ENCODE data around the gene ZNF358.
"Not testable (repeated sequence)": the region's sequence is repeated elsewhere in the genome, so short reads cannot be mapped to it uniquely, and the experiment has no call there.

The ZNF358 gene

DNA sequence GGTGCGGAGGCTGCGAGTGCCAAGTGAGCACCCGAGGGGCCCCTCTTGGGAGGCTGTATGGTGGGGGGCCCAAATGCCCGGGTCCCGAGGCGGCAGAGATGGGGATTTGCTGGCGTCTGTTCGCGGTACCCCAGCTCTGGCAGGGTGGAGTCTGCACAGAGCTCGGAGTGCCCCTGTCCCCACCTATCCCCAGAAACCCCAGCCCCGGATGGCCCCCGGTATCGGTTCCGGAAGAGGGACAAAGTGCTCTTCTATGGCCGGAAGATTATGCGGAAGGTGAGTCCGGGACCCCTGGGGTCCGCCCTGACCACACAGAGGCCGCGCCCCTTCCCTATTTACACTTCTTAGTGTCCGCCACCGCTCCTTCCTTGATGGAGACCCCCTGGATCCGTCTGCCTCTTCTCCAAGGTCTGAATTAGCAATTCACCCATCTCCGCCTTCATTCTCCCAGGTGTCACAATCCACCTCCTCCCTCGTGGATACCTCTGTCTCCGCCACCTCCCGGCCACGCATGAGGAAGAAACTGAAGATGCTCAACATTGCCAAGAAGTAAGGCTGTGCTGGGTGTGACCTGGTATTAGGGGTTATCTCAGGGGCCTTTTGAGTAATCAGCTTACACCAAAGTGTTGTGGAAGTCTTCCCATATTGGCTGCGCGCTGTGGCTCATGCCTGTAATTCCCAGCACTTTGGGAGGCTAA lies 20.2 kb downstream of the ZNF358 start:
- no peak for DNase-seq (ENCODE audit: low read depth, low spot score)

DNA sequence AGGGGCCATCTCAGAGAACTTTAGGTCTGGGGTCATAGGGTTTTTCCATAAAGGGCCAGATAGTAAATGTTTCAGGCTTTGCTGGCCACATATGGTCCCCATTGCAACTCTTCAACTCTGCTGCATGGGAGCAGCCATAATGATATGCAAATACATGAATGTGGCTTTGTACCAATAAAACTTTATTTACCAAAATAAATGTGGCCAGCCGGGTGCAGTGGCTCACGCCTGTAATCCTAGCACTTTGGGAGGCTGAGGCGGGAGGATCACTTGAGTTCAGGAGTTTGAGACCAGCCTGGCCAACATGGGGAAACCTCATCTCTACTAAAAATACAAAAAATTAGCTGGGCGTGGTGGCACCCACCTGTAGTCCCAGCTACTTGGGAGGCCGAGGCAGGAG lies 23.1 kb downstream of the ZNF358 start:
- not testable (repeated sequence) for DNase-seq (ENCODE audit: low read depth, low spot score)

- no peak for DNase-seq (ENCODE audit: low read depth, low spot score)
Measured at GRCh38 chr19:7539827-7540425, 24.0 kb downstream of the ZNF358 start.

DNA sequence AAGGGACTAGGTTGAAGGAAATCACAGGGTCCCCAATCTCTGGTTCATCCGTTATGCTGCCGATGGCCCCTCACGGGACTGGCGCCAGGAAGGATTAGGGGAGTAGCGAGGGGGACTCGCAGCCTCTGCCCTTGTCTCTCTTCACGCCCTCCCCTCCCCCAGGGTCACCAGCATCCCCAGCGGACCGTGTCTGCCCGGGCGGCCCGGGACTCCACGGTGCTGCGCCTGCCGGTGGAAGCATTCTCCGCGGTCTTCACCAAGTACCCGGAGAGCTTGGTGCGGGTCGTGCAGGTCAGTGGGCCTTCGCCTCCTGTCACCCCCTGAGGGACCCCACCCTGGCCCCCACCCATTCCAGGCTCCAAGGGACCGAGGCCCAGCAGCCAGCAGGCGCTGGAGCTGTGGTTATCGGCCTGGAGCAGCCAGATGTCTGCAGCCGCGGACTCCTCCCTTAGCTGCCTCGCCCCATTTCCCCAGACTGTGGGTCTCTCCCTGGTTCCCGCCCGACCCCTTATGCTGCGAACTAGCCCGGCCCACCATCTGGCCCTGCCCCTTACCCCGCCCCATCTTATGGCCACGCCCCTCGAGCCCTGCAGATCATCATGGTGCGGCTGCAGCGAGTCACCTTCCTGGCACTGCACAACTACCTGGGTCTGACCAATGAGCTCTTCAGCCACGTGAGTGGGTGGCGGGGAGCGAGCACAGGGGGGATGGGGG lies 25.0 kb downstream of the ZNF358 start:
- no peak for DNase-seq (ENCODE audit: low read depth, low spot score)

DNA sequence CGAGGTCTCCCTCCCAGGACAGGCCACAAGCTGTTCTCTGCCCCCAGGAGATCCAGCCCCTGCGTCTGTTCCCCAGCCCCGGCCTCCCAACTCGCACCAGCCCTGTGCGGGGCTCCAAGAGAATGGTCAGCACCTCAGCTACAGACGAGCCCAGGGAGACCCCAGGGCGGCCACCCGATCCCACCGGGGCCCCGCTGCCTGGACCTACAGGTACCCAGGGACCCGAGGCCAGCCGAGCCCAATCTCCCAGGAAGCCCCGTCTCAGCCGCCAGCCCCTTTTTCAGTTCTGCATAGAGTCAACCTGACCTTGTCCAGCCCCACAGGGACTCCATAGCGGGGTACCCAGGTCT lies 25.5 kb downstream of the ZNF358 start:
- DNase-seq (ENCODE audit: low read depth, low spot score) = no peak

DNA sequence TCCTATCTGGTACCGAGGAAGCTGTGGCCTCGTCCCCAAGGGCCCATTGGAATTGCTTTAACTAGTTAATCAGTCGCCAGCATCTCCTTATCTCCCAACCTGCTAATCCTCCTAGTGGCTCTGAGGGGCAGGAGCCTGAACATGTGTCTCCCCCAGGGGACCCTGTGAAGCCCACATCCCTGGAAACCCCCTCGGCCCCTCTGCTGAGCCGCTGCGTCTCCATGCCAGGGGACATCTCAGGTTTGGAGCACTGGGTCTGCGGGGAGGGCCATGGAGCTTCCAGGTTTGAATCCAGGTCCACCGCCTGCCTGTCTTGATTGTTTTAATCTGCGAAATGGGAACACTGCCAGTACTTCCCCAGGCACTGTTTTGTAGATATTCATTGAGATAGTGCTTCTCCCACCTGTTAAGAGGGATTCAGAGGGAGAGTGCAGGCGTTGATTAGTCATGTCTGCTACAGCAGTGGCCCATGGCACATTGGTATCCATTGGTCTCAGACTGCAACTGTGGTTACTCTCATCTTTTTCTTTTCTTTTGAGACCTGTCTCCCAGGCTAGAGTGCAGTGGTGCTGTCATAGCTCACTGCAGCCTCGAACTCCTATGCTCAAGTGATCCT lies 26.0 kb downstream of the ZNF358 start:
- no peak for DNase-seq (ENCODE audit: low read depth, low spot score)

- no peak for DNase-seq (ENCODE audit: low read depth, low spot score)
Measured at GRCh38 chr19:7542556-7543348, 26.8 kb downstream of the ZNF358 start.

DNA sequence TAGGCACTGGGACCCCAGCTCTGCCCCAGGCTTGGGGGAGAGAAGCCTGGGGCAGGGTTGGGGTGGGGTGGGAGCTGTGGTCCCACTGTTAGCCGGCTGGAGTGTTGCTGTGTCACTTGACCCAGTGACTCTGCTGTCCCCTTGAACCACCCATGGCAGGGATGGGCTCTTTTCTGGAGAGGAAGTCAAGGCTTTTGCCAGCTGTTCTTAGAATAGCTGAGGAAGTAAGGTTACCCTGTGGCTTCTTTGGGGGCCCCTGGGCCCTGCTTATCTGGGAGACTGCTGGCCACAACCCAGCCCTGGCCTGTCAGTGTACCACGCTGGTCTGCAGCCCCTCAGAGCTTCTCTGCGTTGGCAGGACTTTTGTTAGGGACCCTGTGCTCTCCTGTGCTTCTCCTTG lies 28.7 kb downstream of the ZNF358 start:
- DNase-seq (ENCODE audit: low read depth, low spot score) = no peak

- no peak for DNase-seq (ENCODE audit: low read depth, low spot score)
Measured at GRCh38 chr19:7545300-7545699, 29.4 kb downstream of the ZNF358 start.

DNA sequence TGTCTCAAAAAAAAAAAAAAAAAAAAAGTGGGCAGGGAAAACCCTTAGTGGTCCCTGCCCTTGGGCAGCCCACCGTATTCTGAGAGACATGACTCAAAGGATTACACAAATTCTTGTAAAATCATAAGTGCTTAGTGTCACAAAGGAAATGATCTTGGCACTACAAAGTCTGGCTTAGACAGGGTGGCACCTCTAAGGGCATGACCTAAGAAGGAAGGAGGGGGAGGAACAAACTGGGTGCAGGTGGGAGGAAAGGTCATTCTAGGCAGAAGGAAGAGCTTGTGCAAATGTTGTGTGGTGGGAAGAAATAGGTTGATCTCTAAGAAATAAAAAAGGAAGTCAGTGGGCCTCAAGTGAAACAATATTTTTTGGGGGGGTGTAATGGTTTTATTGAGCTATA lies 30.0 kb downstream of the ZNF358 start:
- no peak for DNase-seq (ENCODE audit: low read depth, low spot score)

GRCh38 chr19:7547159-7547558 lies 31.3 kb downstream of the ZNF358 start:
- no peak for DNase-seq (ENCODE audit: low read depth, low spot score)

DNA sequence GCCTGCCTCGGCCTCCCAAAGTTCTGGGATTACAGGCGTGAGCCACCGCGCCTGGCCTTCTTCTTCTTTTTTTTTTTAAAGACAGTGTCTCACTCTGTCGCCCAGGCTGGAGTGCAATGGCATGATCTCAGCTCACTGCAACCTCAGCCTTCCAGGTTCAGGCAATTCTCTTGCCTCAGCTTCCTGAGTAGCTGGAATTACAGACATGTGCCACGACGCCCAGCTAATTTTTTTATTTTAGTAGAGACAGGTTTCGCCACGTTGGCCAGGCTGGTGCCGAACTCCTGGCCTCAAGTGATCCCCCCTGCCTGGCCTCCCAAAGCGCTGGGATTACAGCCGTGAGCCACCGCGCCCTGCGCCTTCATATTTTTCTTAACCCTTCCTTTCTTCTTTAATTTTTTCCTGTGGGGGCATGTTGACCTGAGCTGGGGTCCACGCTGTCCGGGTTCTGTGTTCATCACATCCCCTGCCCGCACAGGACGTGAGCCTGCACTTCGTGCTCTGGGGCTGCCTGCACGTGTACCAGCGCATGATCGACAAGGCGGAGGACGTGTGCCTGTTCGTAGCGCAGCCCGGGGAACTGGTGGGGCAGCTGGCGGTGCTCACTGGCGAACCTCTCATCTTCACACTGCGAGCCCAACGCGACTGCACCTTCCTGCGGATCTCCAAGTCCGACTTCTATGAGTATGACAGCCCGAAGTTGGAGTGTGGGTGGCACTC lies 33.7 kb downstream of the ZNF358 start:
- DNase-seq (ENCODE audit: low read depth, low spot score) = no peak

GRCh38 chr19:7550169-7550770 lies 34.4 kb downstream of the ZNF358 start:
- DNase-seq (ENCODE audit: low read depth, low spot score) = no peak

DNA sequence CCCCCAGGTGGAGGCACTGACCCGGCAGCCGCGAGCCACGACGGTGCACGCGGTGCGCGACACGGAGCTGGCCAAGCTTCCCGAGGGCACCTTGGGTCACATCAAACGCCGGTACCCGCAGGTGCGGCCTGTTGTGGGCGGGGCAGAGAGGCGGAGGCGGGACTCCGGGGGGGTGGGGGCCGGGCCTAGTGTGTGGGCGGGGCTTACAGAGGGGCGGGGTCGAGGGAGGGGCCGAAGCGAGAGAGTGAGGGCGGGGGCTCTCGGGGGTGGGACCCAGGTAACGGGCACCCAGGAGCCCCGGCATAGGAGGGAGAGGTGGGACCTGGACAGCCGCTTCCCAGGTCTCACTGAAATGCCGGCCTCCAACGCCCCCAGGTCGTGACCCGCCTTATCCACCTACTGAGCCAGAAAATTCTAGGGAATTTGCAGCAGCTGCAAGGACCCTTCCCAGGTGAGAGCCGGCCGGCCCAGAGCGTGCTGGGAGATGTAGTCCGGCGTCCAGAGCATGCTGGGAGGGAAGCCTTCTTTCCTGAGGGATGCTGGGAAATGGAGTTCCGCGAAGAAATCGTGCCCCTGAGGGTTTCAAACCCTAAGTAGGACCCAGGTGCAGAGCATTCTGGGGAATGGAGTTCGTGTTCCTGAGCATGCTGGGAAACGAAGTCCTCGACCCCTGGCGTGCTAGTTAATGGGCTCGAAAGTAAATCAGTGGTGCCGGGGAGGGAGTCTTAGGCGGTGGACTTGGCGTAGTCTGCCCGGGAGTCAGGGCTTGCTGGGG lies 35.3 kb downstream of the ZNF358 start:
- DNase-seq (ENCODE audit: low read depth, low spot score) = no peak

DNA sequence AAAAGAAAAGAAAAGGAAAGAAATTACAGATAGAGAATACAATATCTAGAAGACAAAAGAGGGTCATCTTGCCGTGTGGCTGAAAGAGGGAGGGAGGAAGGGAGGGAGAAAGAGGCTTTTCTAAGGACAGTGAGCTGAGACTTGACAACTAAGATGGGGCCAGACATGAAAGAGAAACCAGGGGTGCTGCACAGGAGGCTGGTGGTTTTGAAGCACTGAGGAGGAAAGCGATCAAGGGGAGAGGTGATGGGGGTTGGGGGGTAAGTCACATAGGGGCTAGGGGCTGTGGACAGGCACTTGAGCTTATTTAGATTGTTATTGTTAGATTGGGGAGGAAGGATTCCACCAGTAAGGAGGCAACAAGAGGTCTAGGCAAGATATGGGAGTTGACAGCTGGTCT lies 36.9 kb downstream of the ZNF358 start:
- no peak for DNase-seq (ENCODE audit: low read depth, low spot score)

DNA sequence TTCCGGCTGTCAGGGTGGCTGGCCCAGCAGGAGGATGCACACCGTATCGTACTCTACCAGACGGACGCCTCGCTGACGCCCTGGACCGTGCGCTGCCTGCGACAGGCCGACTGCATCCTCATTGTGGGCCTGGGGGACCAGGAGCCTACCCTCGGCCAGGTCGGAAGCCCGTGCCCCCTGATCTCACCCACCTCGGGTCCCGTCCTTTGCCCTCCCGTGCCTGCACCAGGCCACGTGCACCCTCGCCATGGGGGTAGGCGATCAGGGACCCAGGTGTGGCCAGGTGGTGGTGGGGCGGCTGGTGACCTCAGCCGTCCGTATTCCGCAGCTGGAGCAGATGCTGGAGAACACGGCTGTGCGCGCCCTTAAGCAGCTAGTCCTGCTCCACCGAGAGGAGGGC lies 38.7 kb downstream of the ZNF358 start:
- DNase-seq (ENCODE audit: low read depth, low spot score) = no peak

GRCh38 chr19:7554990-7555864 lies 39.3 kb downstream of the ZNF358 start:
- DNase-seq (ENCODE audit: low read depth, low spot score) = no peak

DNA sequence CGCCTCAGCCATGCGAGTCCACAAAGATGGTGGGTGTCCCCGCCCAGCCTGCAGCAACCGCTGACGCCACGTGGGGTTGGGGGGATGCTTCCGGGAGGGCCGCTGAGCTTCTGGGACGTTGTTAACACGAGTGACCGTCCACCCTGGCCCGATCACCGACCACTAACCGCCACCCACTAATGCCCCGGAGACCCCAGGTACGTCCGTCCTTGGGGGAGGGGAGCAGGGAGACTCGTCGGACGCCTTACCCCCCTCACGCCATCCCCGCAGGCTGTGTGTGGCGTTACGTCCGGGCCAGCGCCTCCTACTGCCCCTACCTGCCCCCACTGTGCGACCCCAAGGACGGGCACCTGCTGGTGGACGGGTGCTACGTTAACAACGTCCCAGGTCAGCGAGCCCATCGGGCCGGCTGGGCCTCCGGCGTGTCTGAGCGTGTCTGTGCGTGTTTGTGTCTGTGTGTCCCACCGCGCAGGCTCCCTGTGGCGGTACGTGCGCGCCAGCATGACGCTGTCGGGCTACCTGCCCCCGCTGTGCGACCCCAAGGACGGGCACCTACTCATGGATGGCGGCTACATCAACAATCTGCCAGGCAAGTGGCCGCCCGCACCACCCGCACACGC lies 40.9 kb downstream of the ZNF358 start:
- DNase-seq (ENCODE audit: low read depth, low spot score) = no peak

- no peak for DNase-seq (ENCODE audit: low read depth, low spot score)
Measured at GRCh38 chr19:7558667-7559066, 42.8 kb downstream of the ZNF358 start.

Measured in brain pericyte (primary cell).